GM12891 (cell line): ENCODE results near the gene PIM2.

Experiments used
- DNase-seq: peaks from one replicate; pipeline ENCODE4 v3.0.0; 2011; ENCODE audit warnings: low spot score; ENCODE audit not compliant: insufficient read length
- FAIRE-seq: peaks from 2 replicates; lab custom pipeline; 2011; peaks lifted over from hg19 to GRCh38; lab: Jason Lieb, UNC
- PAX5 ChIP-seq: IDR thresholded peaks from 2 replicates; pipeline ENCODE4 v1.6.1; 2011; ENCODE audit warnings: low read length, moderate library complexity, mild to moderate bottlenecking; ENCODE audit not compliant: insufficient read depth, severe bottlenecking
- POLR2A ChIP-seq: IDR thresholded peaks from 2 replicates; pipeline ENCODE4 v1.6.1; 2011; ENCODE audit warnings: low read depth, low read length, control low read depth
- POLR2AphosphoS5 ChIP-seq: IDR thresholded peaks from 2 replicates; pipeline ENCODE4 v1.6.1; 2011; ENCODE audit warnings: low read depth, low read length, control low read depth
- POU2F2 ChIP-seq: IDR thresholded peaks from 2 replicates; pipeline ENCODE4 v1.6.1; 2011; ENCODE audit warnings: low read depth, mild to moderate bottlenecking, control low read depth, low read length, moderate library complexity
- SPI1 ChIP-seq: IDR thresholded peaks from 2 replicates; pipeline ENCODE4 v1.6.1; 2011; ENCODE audit warnings: low read depth, low read length, control low read depth
- TAF1 ChIP-seq: IDR thresholded peaks from 2 replicates; pipeline ENCODE4 v1.6.1; 2011; ENCODE audit warnings: low read depth, low read length, control low read depth

PIM2 gene

GRCh38 chrX:48936429-48937053 is 17.7 kb upstream of the PIM2 start:
- TF ChIP-seq POU2F2 (no peak), POLR2A (0 out of 2 replicates have a peak, but pooled peaks have one; percentile 12)
- DNase-seq (no peak), FAIRE-seq (no peak)

- FAIRE-seq (no peak), DNase-seq (no peak)
- TF ChIP-seq TAF1 (no peak), PAX5 (no peak), SPI1 (no peak), POU2F2 (no peak), POLR2AphosphoS5 (no peak), POLR2A (no peak)
These were observed 16.5 kb upstream of the PIM2 start for GRCh38 chrX:48935301-48935670.

- TF ChIP-seq SPI1 (peak; percentile 28; the same call in 1 of the 2 replicates), POLR2A (no peak)
- peak; percentile 90 for FAIRE-seq
- no peak for DNase-seq
These were observed 15.9 kb upstream of the PIM2 start for GRCh38 chrX:48934581-48935300.

- no peak for DNase-seq
- peak; percentile 91 for FAIRE-seq
These were observed 14.9 kb upstream of the PIM2 start for GRCh38 chrX:48933757-48934156.

GRCh38 chrX:48927736-48928382 is 9.0 kb upstream of the PIM2 start:
- TF ChIP-seq POU2F2 (no peak), TAF1 (no peak), SPI1 (peak; percentile 59)
- DNase-seq = no peak
- peak; percentile 75 for FAIRE-seq

More at GRCh38 chrX:48933757-48934156, 14.9 kb upstream of the PIM2 start:
- TF ChIP-seq POU2F2 (no peak), POLR2A (no peak), SPI1 (peak; percentile 78), PAX5 (no peak), POLR2AphosphoS5 (no peak), TAF1 (no peak)

- FAIRE-seq = no peak
- DNase-seq = no peak
- TF ChIP-seq SPI1 (no peak), POU2F2 (no peak), POLR2A (no peak), PAX5 (no peak), TAF1 (no peak)
These were observed 8.3 kb upstream of the PIM2 start for GRCh38 chrX:48927123-48927522.

GRCh38 chrX:48924270-48924669 is 5.4 kb upstream of the PIM2 start:
- FAIRE-seq = no peak
- TF ChIP-seq TAF1 = no peak
- TF ChIP-seq POU2F2 = no peak
- TF ChIP-seq POLR2AphosphoS5 = no peak
- TF ChIP-seq POLR2A = 0 out of 2 replicates have a peak, but pooled peaks have one; percentile 28
- no peak for TF ChIP-seq PAX5
- TF ChIP-seq SPI1 = no peak
- DNase-seq = no peak

- TF ChIP-seq POU2F2 (no peak), SPI1 (no peak), POLR2AphosphoS5 (no peak), TAF1 (no peak), PAX5 (no peak), POLR2A (no peak)
- DNase-seq (no peak), FAIRE-seq (no peak)
These were observed 4.9 kb upstream of the PIM2 start for GRCh38 chrX:48923771-48924170.

GRCh38 chrX:48920718-48921104 is 1.9 kb upstream of the PIM2 start:
- DNase-seq = no peak
- TF ChIP-seq POLR2A (no peak), POU2F2 (no peak), POLR2AphosphoS5 (no peak), TAF1 (no peak), PAX5 (no peak), SPI1 (no peak)
- no peak for FAIRE-seq
